BJ (cell line): ENCODE results near the gene CUX1. TPM values are rescaled to one million over a fixed set of nuclear protein-coding genes. Genes with fewer than 3 reads are reported as not detected.

Source experiments
- CTCF ChIA-PET: fragments of 350-600 bp; formaldehyde crosslinking; extraction: SDS; loops from one replicate; lab custom pipeline; 2021; ENCODE audit warnings: antibody characterized with exemption, inconsistent platforms; lab: Yijun Ruan, JAX
- POLR2A ChIA-PET: fragments of 300-600 bp; sonication (Branson Sonifier 250); formaldehyde crosslinking; extraction: SDS; loops from one replicate; lab custom pipeline; 2021; ENCODE audit warnings: antibody characterized with exemption; lab: Charles Lee
- DNase-seq: peaks from one replicate; pipeline ENCODE4 v3.0.0-alpha.2; 2011; ENCODE audit warnings: low read depth
- H3K27me3 ChIP-seq: 2 replicates; pipeline ENCODE4 v1.6.0; 2011; ENCODE audit warnings: low read length; ENCODE audit not compliant: control insufficient read depth, insufficient read depth
- H3K36me3 ChIP-seq: 2 replicates; pipeline ENCODE4 v1.5.1; 2011; ENCODE audit warnings: low read length; ENCODE audit not compliant: control insufficient read depth, insufficient read depth
- H3K4me3 ChIP-seq: 2 replicates; pipeline ENCODE4 v1.5.1; 2011; ENCODE audit warnings: low read depth, mild to moderate bottlenecking, control low read depth, low read length
- CTCF ChIP-seq: IDR thresholded peaks from 2 replicates; pipeline ENCODE4 v1.5.1; 2011; ENCODE audit warnings: low read depth, mild to moderate bottlenecking, control low read depth, inconsistent platforms, low read length, moderate library complexity; ENCODE audit not compliant: insufficient read depth
- polyA plus RNA-seq: library from polyadenylated mRNA; depleted of rRNA; stranded (reverse); fragments of >200 nt; gene quantifications from 2 replicates; pipeline ENCODE4 v1.2.3, GENCODE V29; 2011

CUX1 gene
- polyA plus RNA-seq, 1 experiment = 36.5 TPM

GRCh38 chr7:102107474-102108104 is 290.2 kb downstream of the CUX1 start:
- ChIA-PET POLR2A (interaction anchor here (0.6 kb wide), 1 partner anchor 93 kb away, joined by 3 read pairs; no protein-coding TSS in a partner anchor), CTCF (no interaction called here)
- peaks cover 8% of the 10 kb centered on the region for H3K36me3 ChIP-seq
- no peak for DNase-seq
- H3K4me3 ChIP-seq = no peak overlapping the region
- no peaks in the 10 kb centered on the region for H3K27me3 ChIP-seq
- no peak for TF ChIP-seq CTCF

GRCh38 chr7:102111061-102112041 is 293.9 kb downstream of the CUX1 start:
- peaks cover 6% of the 10 kb centered on the region for H3K36me3 ChIP-seq
- H3K4me3 ChIP-seq = no peak overlapping the region
- DNase-seq = no peak
- ChIA-PET POLR2A (no interaction called here), CTCF (no interaction called here)
- no peaks in the 10 kb centered on the region for H3K27me3 ChIP-seq
- TF ChIP-seq CTCF = no peak

GRCh38 chr7:102115181-102115580 is 297.8 kb downstream of the CUX1 start:
- POLR2A ChIA-PET = no interaction called here
- no peaks in the 10 kb centered on the region for H3K27me3 ChIP-seq
- no peak overlapping the region for H3K4me3 ChIP-seq
- DNase-seq = no peak
- no peak for TF ChIP-seq CTCF
- peaks cover 4% of the 10 kb centered on the region for H3K36me3 ChIP-seq
- CTCF ChIA-PET = no interaction called here

- no peaks in the 10 kb centered on the region for H3K27me3 ChIP-seq
- no peak overlapping the region for H3K4me3 ChIP-seq
- H3K36me3 ChIP-seq = peaks cover 4% of the 10 kb centered on the region
- no peak for DNase-seq
- POLR2A ChIA-PET = no interaction called here
- CTCF ChIA-PET = no interaction called here
- TF ChIP-seq CTCF = no peak
Measured at GRCh38 chr7:102115931-102116330, 298.5 kb downstream of the CUX1 start.

GRCh38 chr7:102117743-102118142 is 300.3 kb downstream of the CUX1 start:
- ChIA-PET CTCF (no interaction called here), POLR2A (no interaction called here)
- no peak for TF ChIP-seq CTCF
- Histone ChIP-seq H3K4me3 (no peak overlapping the region), H3K27me3 (no peaks in the 10 kb centered on the region), H3K36me3 (peaks cover 4% of the 10 kb centered on the region)
- peak; percentile 88 for DNase-seq
